GM12878 (cell line): ENCODE measurements around the gene NBEA. TPM values are rescaled to one million over a fixed set of nuclear protein-coding genes. Genes with fewer than 3 reads are reported as not detected.

ENCODE experiments used
- ATAC-seq: fragments of 200-7000 bp; cut with Tn5 transposase; 3 replicates; pipeline ENCODE4 v1.9.1; 2020; ENCODE audit warnings: mild to moderate bottlenecking, moderate library complexity
- BruUV-seq: library from RNA; stranded (reverse); fragments of 400-500 nt; replicated peaks from 2 replicates; lab custom pipeline; 2021; lab: Mats Ljungman, UMichigan
- CTCF ChIA-PET: fragments of 300-600 bp; sonication (Branson Sonifier 250); formaldehyde crosslinking; extraction: SDS; loops from one replicate; lab custom pipeline; 2021; ENCODE audit warnings: inconsistent platforms; lab: Yijun Ruan, JAX
- POLR2A ChIA-PET: fragments of 350-600 bp; formaldehyde crosslinking; extraction: SDS; loops from one replicate; lab custom pipeline; 2021; ENCODE audit warnings: inconsistent platforms; lab: Charles Lee
- RAD21 ChIA-PET: fragments of 300-600 bp; sonication (Branson Sonifier 250); formaldehyde crosslinking; loops from one replicate; lab custom pipeline; 2023; ENCODE audit warnings: antibody characterized with exemption; ENCODE audit not compliant: unreplicated experiment; lab: Charles Lee
- SMC1A ChIA-PET: fragments of 300-600 bp; sonication (Branson Sonifier 250); formaldehyde crosslinking; loops from one replicate; lab custom pipeline; 2023; ENCODE audit not compliant: unreplicated experiment, uncharacterized antibody; lab: Charles Lee
- DNase-seq: peaks from one replicate; pipeline ENCODE4 v3.0.0-alpha.2; 2011; ENCODE audit warnings: low read depth, low spot score
- FAIRE-seq: peaks from 3 replicates; lab custom pipeline; 2011; peaks lifted over from hg19 to GRCh38; lab: Jason Lieb, UNC
- H2AFZ ChIP-seq: 2 replicates; pipeline ENCODE4 v1.6.0; 2011; ENCODE audit warnings: low read depth, low read length, control low read depth; ENCODE audit not compliant: control insufficient read depth
- H3K27ac ChIP-seq: 2 replicates; pipeline ENCODE4 v1.5.1; 2011; ENCODE audit warnings: control low read depth; ENCODE audit not compliant: control insufficient read depth, insufficient read depth
- H3K27me3 ChIP-seq, 2 experiments: replicated peaks in 1 of 2; 2 replicates each; pipeline versions ENCODE4 v1.6.0 to v1.6.1; 2011; ENCODE audit warnings: low read length in 1 of 2; ENCODE audit not compliant: control insufficient read depth in 2 of 2, insufficient read depth in 2 of 2
- H3K36me3 ChIP-seq, 2 experiments: 2 replicates each; pipeline ENCODE4 v1.5.1; 2011; ENCODE audit warnings: low read length in 1 of 2; ENCODE audit not compliant: control insufficient read depth in 2 of 2, insufficient read depth in 2 of 2
- H3K4me1 ChIP-seq: 2 replicates; pipeline ENCODE4 v1.6.1; 2011; ENCODE audit warnings: mild to moderate bottlenecking, low read length, moderate library complexity, mixed read lengths; ENCODE audit not compliant: control insufficient read depth, insufficient read depth
- H3K4me2 ChIP-seq: 2 replicates; pipeline ENCODE4 v1.6.0; 2011; ENCODE audit warnings: control low read depth; ENCODE audit not compliant: control insufficient read depth, insufficient read depth
- H3K4me3 ChIP-seq: fragments of 200-600 bp; sonication (generic); 2 replicates; pipeline ENCODE4 v1.5.1; 2016
- H3K79me2 ChIP-seq: 2 replicates; pipeline ENCODE4 v1.6.0; 2011; ENCODE audit warnings: low read length; ENCODE audit not compliant: control insufficient read depth, insufficient read depth
- H3K9ac ChIP-seq: 2 replicates; pipeline ENCODE4 v1.8.0; 2011; ENCODE audit warnings: low read length, control low read depth, mixed read lengths; ENCODE audit not compliant: control insufficient read depth, insufficient read depth
- H3K9me3 ChIP-seq: replicated peaks from 3 replicates; pipeline ENCODE4 v1.5.1; 2011; ENCODE audit warnings: mild to moderate bottlenecking, low read length; ENCODE audit not compliant: control insufficient read depth, insufficient read depth
- H4K20me1 ChIP-seq: 2 replicates; pipeline ENCODE4 v1.6.0; 2011; ENCODE audit not compliant: control insufficient read depth, insufficient read depth
- BHLHE40 ChIP-seq, 2 experiments: fragments of 450-650 bp in 1 of 2; IDR thresholded peaks; 2 replicates each; pipeline ENCODE4 v1.6.1; 2011 to 2017; ENCODE audit warnings: low read depth in 2 of 2, borderline replicate concordance in 1 of 2, improper control_type of control experiment in 1 of 2, low read length in 1 of 2, mild to moderate bottlenecking in 1 of 2
- CBX3 ChIP-seq: fragments of 200-600 bp; sonication (generic); IDR thresholded peaks from 2 replicates; pipeline ENCODE4 v1.6.1; 2016; ENCODE audit warnings: low read depth, borderline replicate concordance
- MEF2A ChIP-seq: IDR thresholded peaks from 2 replicates; pipeline ENCODE4 v1.6.1; 2011; ENCODE audit warnings: low read depth, mild to moderate bottlenecking, low read length, moderate library complexity; ENCODE audit not compliant: insufficient read depth
- NFYA ChIP-seq: IDR thresholded peaks from 2 replicates; pipeline ENCODE4 v1.6.1; 2011; ENCODE audit warnings: low read depth, mild to moderate bottlenecking, low read length, improper control_type of control experiment, borderline replicate concordance
- SREBF1 ChIP-seq: IDR thresholded peaks from 2 replicates; pipeline ENCODE4 v1.6.1; 2012; ENCODE audit warnings: mild to moderate bottlenecking, low read length
- WGBS: methylation state at CpG from one replicate; pipeline ENCODE4 v1.1.6; 2016; ENCODE audit warnings: low lambda C conversion rate; ENCODE audit not compliant: insufficient replicate concordance, insufficient coverage; ENCODE audit errors: missing lambda C conversion rate; 5-methylcytosine and 5-hydroxymethylcytosine counted together
- in situ Hi-C: fragments of 300-500 bp; cut with MboI; formaldehyde crosslinking; loops from 9 replicates; pipeline ENCODE4 v1.14.3; 2018; ENCODE audit warnings: mixed read lengths
- intact Hi-C: fragments of 100-400 bp; cut with micrococcal nuclease; formaldehyde crosslinking; loops from one replicate; pipeline ENCODE4 v1.14.2; 2022; ENCODE audit not compliant: unreplicated experiment
- polyA plus RNA-seq, 11 experiments: library from polyadenylated mRNA; depleted of rRNA in 4 of 11; unstranded in 6 of 11; stranded (reverse) in 5 of 11; fragments of >200 nt; fragmentation: Nextera tagmentation in 4 of 11; fragmentation: Illumina TruSeq in 1 of 11; extraction: Ambion mirVana in 4 of 11; extraction: Trizol in 1 of 11; gene quantifications; 1 replicate in 1 of 11; 2 replicates in 10 of 11; pipeline versions ENCODE4 v1.2.1 to v1.2.3, GENCODE V29; 2011 to 2016; ENCODE audit warnings: inconsistent platforms in 2 of 11, missing spikeins in 2 of 11, low read depth in 1 of 11
- total RNA-seq, 4 experiments: library from RNA; depleted of rRNA in 3 of 4; stranded (reverse); fragments of >200 nt in 3 of 4; fragmentation: Illumina TruSeq in 1 of 4; extraction: Trizol in 1 of 4; gene quantifications; 2 replicates each; pipeline versions ENCODE4 v1.2.1 to v1.2.3, GENCODE V29; 2013 to 2021
- TF ChIP-seq, protein P1 (sequence below): IDR thresholded peaks from 2 replicates; pipeline ENCODE4 v1.6.1; 2011; ENCODE audit warnings: mild to moderate bottlenecking, low read depth, low read length, moderate library complexity; ENCODE audit not compliant: insufficient replicate concordance

NBEA gene
- total and polyA plus RNA-seq, 10 of the 15 experiments (the other 5 are each of a cell fraction or from before 2014, with no cell fraction given) = 0.23 to 3.6 (median 0.55) TPM

DNA sequence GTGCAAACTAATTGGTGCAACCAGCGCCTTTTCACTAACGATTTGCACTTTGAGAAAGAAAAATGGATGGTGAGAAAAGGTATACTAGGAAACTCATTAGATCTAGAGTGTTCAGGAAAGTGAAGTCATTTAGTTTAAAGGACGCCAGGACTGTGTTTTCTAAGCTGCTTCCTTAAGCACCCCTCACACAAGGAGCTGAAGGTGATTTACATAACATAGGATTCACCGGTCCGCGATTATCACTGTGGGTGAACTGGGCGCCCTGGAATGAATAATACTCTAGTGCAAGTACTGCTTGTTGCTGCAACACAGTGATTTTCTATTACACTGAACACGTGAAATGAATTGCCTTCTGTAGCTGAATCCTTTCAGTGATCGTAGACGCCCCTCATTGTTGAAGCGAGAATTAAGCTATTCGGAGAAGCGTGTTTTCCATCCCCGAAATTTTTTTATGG, 537.0 kb downstream of the NBEA start:
- ChIA-PET SMC1A (no interaction called here), POLR2A (no interaction called here), CTCF (interaction anchor here (0.7 kb wide), 1 partner anchor 1980 kb away, joined by 4 read pairs; no protein-coding TSS in a partner anchor), RAD21 (no interaction called here)
- no peaks in the 10 kb centered on the region for H4K20me1 ChIP-seq
- WGBS = 54% methylated on average over 14 of the region's 14 CpGs
- no peak overlapping the region for H3K4me2 ChIP-seq
- H2AFZ ChIP-seq = no peak overlapping the region
- H3K27me3 ChIP-seq = peaks cover 8 to 27% of the 10 kb centered on the region in 2 experiments
- in situ Hi-C loops = no loop called here
- no peak overlapping the region for H3K4me3 ChIP-seq
- H3K27ac ChIP-seq = no peak overlapping the region
- DNase-seq = no peak
- H3K9ac ChIP-seq = no peak overlapping the region
- intact Hi-C loops = no loop called here
- no peaks in the 10 kb centered on the region for H3K36me3 ChIP-seq
- H3K9me3 ChIP-seq = no peaks in the 10 kb centered on the region; the same call in 2 of the 3 replicates
- no peaks in the 10 kb centered on the region for H3K79me2 ChIP-seq
- no peak for FAIRE-seq
- ATAC-seq = no peak
- no TSS peak for BruUV-seq
- TF ChIP-seq MEF2A (no peak), SREBF1 (no peak), NFYA (no peak), CBX3 (no peak)
- TF ChIP-seq, protein P1, sequence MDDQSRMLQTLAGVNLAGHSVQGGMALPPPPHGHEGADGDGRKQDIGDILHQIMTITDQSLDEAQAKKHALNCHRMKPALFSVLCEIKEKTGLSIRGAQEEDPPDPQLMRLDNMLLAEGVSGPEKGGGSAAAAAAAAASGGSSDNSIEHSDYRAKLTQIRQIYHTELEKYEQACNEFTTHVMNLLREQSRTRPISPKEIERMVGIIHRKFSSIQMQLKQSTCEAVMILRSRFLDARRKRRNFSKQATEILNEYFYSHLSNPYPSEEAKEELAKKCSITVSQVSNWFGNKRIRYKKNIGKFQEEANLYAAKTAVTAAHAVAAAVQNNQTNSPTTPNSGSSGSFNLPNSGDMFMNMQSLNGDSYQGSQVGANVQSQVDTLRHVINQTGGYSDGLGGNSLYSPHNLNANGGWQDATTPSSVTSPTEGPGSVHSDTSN = no peak
- H3K4me1 ChIP-seq = no peaks in the 10 kb centered on the region

DNA sequence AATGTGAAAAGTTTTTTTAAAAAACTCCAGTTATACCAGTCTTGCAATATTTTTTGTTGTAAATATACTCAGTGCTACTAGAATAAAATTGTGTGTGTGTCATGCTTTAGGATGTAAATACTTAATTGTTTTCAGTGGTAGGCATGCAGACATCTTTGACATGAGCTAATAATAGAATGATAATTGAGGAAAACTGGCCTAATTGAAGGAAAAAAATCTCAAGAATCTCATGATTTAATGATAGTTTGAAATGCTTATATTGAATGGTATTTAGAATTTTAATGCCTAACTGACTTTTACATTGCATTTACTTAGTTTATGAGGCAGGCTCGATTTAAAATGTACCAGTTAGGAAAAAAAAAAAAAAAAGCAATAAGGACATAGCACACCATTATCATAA, 537.6 kb downstream of the NBEA start:
- POLR2A ChIA-PET = no interaction called here
- BruUV-seq = no TSS peak
- no peaks in the 10 kb centered on the region for H3K4me1 ChIP-seq
- peaks cover 8 to 22% of the 10 kb centered on the region in 2 experiments for H3K27me3 ChIP-seq
- intact Hi-C loops = no loop called here
- 0% methylated on average over 1 of the region's 1 CpG for WGBS
- no peaks in the 10 kb centered on the region for H3K36me3 ChIP-seq
- H3K4me2 ChIP-seq = no peak overlapping the region
- in situ Hi-C loops = no loop called here
- no peaks in the 10 kb centered on the region for H4K20me1 ChIP-seq
- no peaks in the 10 kb centered on the region; the same call in 2 of the 3 replicates for H3K9me3 ChIP-seq
- H3K9ac ChIP-seq = no peak overlapping the region
- no peak overlapping the region for H3K27ac ChIP-seq
- TF ChIP-seq BHLHE40 (IDR thresholded peaks at IDR 0.05; ENCODE audit: borderline replicate concordance in 1 of 2, low read depth in 2 of 2, low read length in 1 of 2) = no peak
- DNase-seq (no peak), ATAC-seq (no peak), FAIRE-seq (no peak)
- H2AFZ ChIP-seq = no peak overlapping the region
- no peaks in the 10 kb centered on the region for H3K79me2 ChIP-seq
- no peak overlapping the region for H3K4me3 ChIP-seq
- CTCF ChIA-PET = interaction anchor here (0.7 kb wide), 1 partner anchor 1980 kb away, joined by 4 read pairs; no protein-coding TSS in a partner anchor
- RAD21 ChIA-PET = no interaction called here
- SMC1A ChIA-PET = no interaction called here
